ENCODE data around the gene PPTC7.
"Not testable (repeated sequence)": the region's sequence is repeated elsewhere in the genome, so short reads cannot be mapped to it uniquely, and the experiment has no call there.

Gene PPTC7

DNA sequence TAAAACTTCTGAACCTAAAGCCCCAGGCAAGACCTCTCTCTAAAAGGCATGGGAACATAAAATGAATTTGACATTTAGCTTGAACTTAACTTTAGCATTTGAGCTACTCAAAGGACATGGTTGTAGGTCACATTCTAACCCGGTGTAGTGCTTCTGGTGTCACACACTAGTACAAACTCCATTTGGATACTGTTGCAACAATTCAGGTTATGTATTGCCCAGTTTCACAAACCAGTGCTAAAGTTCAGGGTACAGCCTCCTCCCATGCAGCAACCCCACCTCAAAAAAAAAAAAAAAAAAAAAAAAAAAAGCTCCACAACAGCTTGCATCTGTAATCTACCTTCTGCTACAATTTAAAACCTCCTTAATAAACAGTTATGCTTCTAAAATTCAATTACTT is 7.8 kb downstream of the PPTC7 start:
- TF ChIP-seq, protein P1, sequence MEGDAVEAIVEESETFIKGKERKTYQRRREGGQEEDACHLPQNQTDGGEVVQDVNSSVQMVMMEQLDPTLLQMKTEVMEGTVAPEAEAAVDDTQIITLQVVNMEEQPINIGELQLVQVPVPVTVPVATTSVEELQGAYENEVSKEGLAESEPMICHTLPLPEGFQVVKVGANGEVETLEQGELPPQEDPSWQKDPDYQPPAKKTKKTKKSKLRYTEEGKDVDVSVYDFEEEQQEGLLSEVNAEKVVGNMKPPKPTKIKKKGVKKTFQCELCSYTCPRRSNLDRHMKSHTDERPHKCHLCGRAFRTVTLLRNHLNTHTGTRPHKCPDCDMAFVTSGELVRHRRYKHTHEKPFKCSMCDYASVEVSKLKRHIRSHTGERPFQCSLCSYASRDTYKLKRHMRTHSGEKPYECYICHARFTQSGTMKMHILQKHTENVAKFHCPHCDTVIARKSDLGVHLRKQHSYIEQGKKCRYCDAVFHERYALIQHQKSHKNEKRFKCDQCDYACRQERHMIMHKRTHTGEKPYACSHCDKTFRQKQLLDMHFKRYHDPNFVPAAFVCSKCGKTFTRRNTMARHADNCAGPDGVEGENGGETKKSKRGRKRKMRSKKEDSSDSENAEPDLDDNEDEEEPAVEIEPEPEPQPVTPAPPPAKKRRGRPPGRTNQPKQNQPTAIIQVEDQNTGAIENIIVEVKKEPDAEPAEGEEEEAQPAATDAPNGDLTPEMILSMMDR (IDR thresholded peaks at IDR 0.05; ENCODE audit: control insufficient read depth, extremely low read depth, insufficient read depth), result no peak
- no peak overlapping the region for H3K4me3 ChIP-seq (ENCODE audit: low read depth, low read length)
- no peak for DNase-seq (ENCODE audit: low read depth)

DNA sequence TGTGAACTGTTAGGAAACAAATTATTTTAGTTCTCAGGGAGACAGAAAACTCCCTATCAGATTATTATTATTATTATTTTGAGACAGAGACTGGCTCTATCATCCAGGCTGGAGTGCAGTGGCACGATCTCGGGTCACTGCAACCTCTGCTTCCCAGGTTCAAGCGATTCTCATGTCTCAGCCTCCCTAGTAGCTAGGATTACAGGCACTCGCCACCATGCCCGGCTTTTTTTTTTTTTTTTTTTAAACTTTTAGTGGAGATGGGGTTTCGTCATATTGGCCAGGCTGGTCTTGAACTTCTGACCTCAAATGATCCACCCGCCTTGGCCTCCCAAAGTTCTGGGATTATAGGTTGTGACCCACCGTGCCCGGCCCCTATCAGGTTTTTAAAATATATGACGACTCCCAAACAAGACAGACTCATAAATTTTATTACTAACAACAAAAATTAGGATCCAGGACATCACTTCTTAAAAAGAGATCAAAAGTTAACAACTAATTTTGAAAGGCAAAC is 8.3 kb downstream of the PPTC7 start:
- DNase-seq (ENCODE audit: low read depth); H3K4me3 ChIP-seq (ENCODE audit: low read depth, low read length): not testable (repeated sequence)

DNA sequence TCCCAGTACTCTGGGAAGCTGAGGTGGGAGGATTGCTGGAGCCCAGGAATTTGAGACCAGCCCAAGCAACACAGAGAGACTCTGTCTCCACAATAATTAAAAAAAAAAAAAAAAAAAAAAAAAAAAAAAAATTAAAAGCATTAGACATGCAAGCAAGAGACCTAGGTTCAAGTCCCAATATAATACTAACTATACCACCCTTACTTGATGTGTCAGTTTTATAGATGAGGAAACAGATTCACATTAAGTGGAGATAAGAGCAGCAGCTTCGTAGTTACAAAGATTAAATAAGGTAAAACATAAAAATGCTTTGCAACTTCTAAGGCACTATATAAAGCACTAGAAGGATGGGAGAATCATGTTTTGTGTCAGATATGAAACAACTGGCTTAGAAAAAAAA is 9.1 kb downstream of the PPTC7 start:
- TF ChIP-seq, protein P1 (IDR thresholded peaks at IDR 0.05; ENCODE audit: control insufficient read depth, extremely low read depth, insufficient read depth), result no peak
- H3K4me3 ChIP-seq (ENCODE audit: low read depth, low read length), result no peak overlapping the region
- DNase-seq (ENCODE audit: low read depth), result no peak

DNA sequence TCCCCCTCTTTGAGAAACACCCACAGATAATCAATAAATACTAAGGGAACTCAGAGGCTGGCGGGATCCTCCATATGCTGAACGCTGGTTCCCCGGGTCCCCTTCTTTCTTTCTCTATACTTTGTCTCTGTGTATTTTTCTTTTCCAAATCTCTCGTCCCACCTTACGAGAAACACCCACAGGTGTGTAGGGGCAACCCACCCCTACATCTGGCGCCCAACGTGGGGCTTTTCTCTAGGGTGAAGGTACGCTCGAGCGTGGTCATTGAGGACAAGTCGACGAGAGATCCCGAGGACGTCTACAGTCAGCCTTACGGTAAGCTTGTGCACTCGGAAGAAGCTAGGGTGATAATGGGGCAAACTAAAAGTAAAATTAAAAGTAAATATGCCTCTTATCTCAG is 12.3 kb downstream of the PPTC7 start:
- not testable (repeated sequence) for H3K4me3 ChIP-seq (ENCODE audit: low read depth, low read length); DNase-seq (ENCODE audit: low read depth)

DNA sequence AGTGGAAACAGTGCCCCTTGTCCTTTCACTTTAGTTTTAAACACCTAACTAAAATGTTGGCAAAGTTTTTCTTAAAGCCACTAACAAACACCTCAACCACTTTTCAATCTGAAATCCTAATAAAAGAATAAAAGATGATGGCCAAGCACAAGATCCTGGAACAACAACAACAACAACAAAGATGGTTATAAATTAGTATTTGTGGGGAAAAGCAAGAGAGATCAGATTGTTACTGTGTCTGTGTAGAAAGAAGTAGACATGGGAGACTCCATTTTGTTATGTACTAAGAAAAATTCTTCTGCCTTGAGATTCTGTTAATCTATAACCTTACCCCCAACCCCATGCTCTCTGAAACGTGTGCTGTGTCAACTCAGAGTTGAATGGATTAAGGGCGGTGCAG is 13.3 kb downstream of the PPTC7 start:
- not testable (repeated sequence) for H3K4me3 ChIP-seq (ENCODE audit: low read depth, low read length); DNase-seq (ENCODE audit: low read depth)

DNA sequence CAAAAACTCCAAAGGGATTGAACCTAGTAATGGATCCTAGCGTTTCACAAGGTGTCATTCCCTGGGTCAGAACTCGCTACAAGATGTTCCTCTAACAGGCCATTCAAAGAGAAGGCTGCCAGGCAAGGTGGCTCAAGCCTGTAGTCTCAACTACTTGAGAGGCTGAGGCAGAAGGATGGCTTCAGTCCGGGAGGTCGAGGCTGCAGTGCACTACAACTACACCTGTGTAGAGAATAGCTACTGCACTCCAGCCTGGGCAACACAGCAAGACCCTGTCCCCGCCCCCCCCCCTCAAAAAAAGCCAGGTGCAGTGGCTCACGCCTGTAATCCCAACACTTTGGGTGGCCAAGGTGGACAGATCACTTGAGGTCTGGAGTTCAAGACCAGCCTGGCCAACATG is 14.4 kb downstream of the PPTC7 start:
- H3K4me3 ChIP-seq (ENCODE audit: low read depth, low read length), result no peak overlapping the region
- TF ChIP-seq, protein P1 (IDR thresholded peaks at IDR 0.05; ENCODE audit: control insufficient read depth, extremely low read depth, insufficient read depth), result no peak
- DNase-seq (ENCODE audit: low read depth), result no peak

DNA sequence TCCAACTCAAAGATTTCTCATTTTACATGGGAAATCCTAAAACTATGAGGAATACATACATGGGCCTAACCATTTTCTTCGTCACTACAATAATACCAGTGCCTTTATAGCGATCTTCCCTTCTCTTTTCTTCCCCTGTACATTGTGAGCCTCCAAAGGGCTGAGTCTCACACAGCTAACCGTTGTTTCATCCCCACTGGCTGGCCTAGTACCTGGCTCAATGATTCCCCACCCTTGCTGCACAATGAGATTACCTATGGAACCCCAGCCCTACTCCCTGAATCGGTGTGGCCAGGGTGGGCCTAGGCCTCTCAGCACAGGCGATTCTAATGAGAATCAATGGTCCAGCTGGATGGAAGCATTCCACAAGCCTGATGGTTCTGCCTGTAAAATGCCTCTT is 16.1 kb downstream of the PPTC7 start:
- DNase-seq (ENCODE audit: low read depth), result no peak
- no peak overlapping the region for H3K4me3 ChIP-seq (ENCODE audit: low read depth, low read length)
- TF ChIP-seq, protein P1 (IDR thresholded peaks at IDR 0.05; ENCODE audit: control insufficient read depth, extremely low read depth, insufficient read depth), result no peak

DNA sequence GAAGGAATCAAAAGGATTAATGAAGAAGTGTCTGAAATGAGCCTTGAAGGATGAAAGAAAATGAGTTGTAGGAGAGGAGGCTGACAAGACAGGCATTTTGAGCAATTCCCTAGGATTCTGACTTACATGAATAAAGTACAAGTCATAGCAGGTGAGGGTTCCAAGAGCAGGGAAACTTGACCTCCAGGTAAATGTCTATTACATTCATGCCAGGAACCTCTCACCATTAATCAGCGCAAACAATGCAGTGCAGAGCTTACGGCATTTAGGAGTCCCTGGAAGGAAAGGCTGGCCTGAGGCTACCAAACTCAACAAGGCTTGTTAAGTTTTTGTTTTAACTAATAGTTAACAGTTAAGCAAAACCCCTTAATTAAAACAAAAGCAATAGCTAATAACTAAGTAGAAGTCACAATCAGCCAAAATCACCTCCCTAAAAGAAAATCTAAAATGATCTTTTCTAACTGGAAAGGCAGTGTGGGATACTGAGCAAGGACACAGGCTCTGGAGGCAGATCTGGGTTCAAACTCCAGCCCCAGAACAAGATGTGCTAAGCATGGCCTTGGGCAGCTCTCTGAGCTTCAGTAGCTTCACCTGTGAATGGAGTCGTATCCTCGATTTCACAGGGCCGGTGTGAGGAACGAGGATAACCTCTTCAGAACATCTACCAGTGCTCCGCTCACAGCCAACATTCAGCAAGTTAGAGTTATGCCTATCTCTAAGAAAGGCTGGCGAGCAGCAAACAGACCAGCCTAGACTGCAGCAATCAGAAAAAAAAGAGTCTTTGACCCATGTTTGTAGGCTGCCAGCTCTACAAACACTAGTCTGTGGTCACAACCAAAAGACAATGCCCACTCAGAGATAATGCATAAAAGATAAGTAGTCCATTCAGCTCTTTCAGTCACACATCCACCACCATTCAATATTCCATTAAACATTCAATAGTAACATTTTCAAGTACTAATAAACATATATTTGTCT is 16.9 kb downstream of the PPTC7 start:
- TF ChIP-seq, protein P1 (IDR thresholded peaks at IDR 0.05; ENCODE audit: control insufficient read depth, extremely low read depth, insufficient read depth), result no peak
- DNase-seq (ENCODE audit: low read depth), result no peak
- H3K4me3 ChIP-seq (ENCODE audit: low read depth, low read length), result no peak overlapping the region
